ENCODE results near the gene JAGN1. TPM values are rescaled to one million over a fixed set of nuclear protein-coding genes. Genes with fewer than 3 reads are reported as not detected.
A peak's percentile ranks its signal among the peaks of the same experiment; 100 is the strongest.

JAGN1 gene
- total and polyA plus RNA-seq, 9 of the 15 experiments (the other 6 are each of a cell fraction or from before 2014, with no cell fraction given): 31.6 to 77.8 (median 40.3) TPM

- peaks cover 7 to 22% of the 10 kb centered on the region in 2 experiments; a peak in 2 of 5 replicates for H3K4me1 ChIP-seq (replicated peaks in 1 of 2; ENCODE audit: control insufficient read depth in 2 of 2, insufficient read depth in 2 of 2, low read length in 2 of 2)
- POLR2A ChIA-PET: interaction anchor here (0.5 to 1.2 kb wide), 2 partner anchors 9 to 65 kb away, joined by 3 read pairs; no protein-coding TSS in a partner anchor
- TF ChIP-seq PYGO2 (tag; IDR thresholded peaks at IDR 0.05) (no peak), GMEB1 (CRISPR knock-in tag; IDR thresholded peaks at IDR 0.05) (no peak), ZNF277 (CRISPR knock-in tag; IDR thresholded peaks at IDR 0.05; ENCODE audit: borderline replicate concordance) (no peak), SAFB2 (IDR thresholded peaks at IDR 0.05; ENCODE audit: borderline replicate concordance, low read depth, low read length, severe bottlenecking) (no peak), DNMT1 (IDR thresholded peaks at IDR 0.05) (no peak), HNRNPL (IDR thresholded peaks at IDR 0.05; ENCODE audit: low read depth, low read length) (no peak), ZNF347 (CRISPR knock-in tag; IDR thresholded peaks at IDR 0.05; ENCODE audit: low read depth) (no peak), ZBTB49 (CRISPR knock-in tag; IDR thresholded peaks at IDR 0.05; ENCODE audit: borderline replicate concordance) (no peak), BRCA1 (IDR thresholded peaks at IDR 0.05) (no peak), BRCA1 (CRISPR knock-in tag; IDR thresholded peaks at IDR 0.05) (no peak), RFX1 (IDR thresholded peaks at IDR 0.05) (no peak), JUNB (CRISPR knock-in tag; conservative IDR thresholded peaks at IDR 0.05) (no peak), IFI16 (CRISPR knock-in tag; IDR thresholded peaks at IDR 0.05) (no peak)
Observed at GRCh38 chr3:9846931-9847488, 43.4 kb upstream of the JAGN1 start.

More at GRCh38 chr3:9846931-9847488, 43.4 kb upstream of the JAGN1 start:
- intact Hi-C loops (cut with micrococcal nuclease): loop anchor here (10.0 kb wide), 1 partner anchor 178 kb away; the partner anchor contains the start of gene FANCD2
- Histone ChIP-seq H3K79me2 (ENCODE audit: control insufficient read depth, insufficient read depth, low read length) (peaks cover 15% of the 10 kb centered on the region), H2AFZ (ENCODE audit: low read depth, low read length) (no peak overlapping the region), H3K27me3 (ENCODE audit: control insufficient read depth in 2 of 2, insufficient read depth in 2 of 2, low read length in 2 of 2) (no peaks in the 10 kb centered on the region), H3K4me3 (no peak overlapping the region), H3K4me2 (ENCODE audit: insufficient read depth, low read length) (no peak overlapping the region), H3K9me3 (replicated peaks; ENCODE audit: control insufficient read depth, insufficient read depth, low read depth, low read length) (no peaks in the 10 kb centered on the region), H3K36me3 (ENCODE audit: control insufficient read depth, insufficient read depth, low read length) (peaks cover 6% of the 10 kb centered on the region; the same call in 2 of the 3 replicates), H3K9ac (ENCODE audit: insufficient read depth in 1 of 2, low read depth in 2 of 2, low read length in 2 of 2) (peak overlapping the region in 1 of 2 experiments; percentile 39; a peak in 1 of 4 replicates), H3K27ac (ENCODE audit: extremely low read depth, low read depth, low read length) (no peak overlapping the region), H3K9me1 (ENCODE audit: control insufficient read depth, insufficient read depth, low read length) (no peaks in the 10 kb centered on the region), H4K20me1 (replicated peaks; ENCODE audit: control insufficient read depth, insufficient read depth, low read length) (no peaks in the 10 kb centered on the region)
- 76% methylated on average over 6 of the region's 6 CpGs for WGBS (ENCODE audit: insufficient coverage, low coverage, missing lambda C conversion rate)
- no TSS peak for BruUV-seq (replicated peaks)
- no peak for FAIRE-seq
- no peak for DNase-seq (ENCODE audit: extremely low read depth in 1 of 4, low spot score in 3 of 4)
- in situ Hi-C loops (cut with MboI): loop anchor here (25.0 kb wide), 1 partner anchor 890 kb away; no protein-coding TSS in a partner anchor
- no peak for ATAC-seq
- CTCF ChIA-PET (ENCODE audit: low intra/inter-chr PET ratio): no interaction called here

Data from K562 (cell line).